Heart left ventricle (tissue), 13 donors: ENCODE data around the gene TXNDC8.

ENCODE experiments used
- CTCF ChIP-seq, 12 donors: fragments of 200-600 bp; sonication (generic) in 4 of 12; IDR thresholded peaks; one replicate each; pipeline versions ENCODE4 v1.5.0 to v1.8.0; 2018 to 2022; ENCODE audit warnings: antibody characterized with exemption in 12 of 12, mild to moderate bottlenecking in 5 of 12
- POLR2A ChIP-seq, 2 donors: fragments of 450-650 bp; IDR thresholded peaks; one replicate each; pipeline ENCODE4 v1.6.1; 2017; ENCODE audit warnings: antibody characterized with exemption in 2 of 2, mild to moderate bottlenecking in 2 of 2, moderate library complexity in 2 of 2
- donor health status: ischemic (EF 13 %, LVEDD 7.1; RV severe dilation, severe dysfunction).
- donor health status: DM: no; HTN: yes; CAD: no.
- donor health status: DM: no; HTN: no; CAD: no.
- donor health status: ischemic (EF 25% LVEDD 6.9; RV normal size, moderate dysfunction).
- donor health status: ischemic (EF 25% LVEDD 5.7; RV mildly dilated, moderate dysfunction).
- donor health status: ischemic (EF 35%, LVEDD 5.7; RV mildly dilated, moderate dysfunction).
- donor health status: nonischemic (EF 11% LVEDD 7.7; RV severe dilation, severe dysfunction).
- donor health status: DM: yes; HTN: yes; CAD: no.
- donor health status: PGD.
- donor health status: ischemic (EF 29% LVEDD 5.4; RV normal size, mild dysfunction).
- donor health status: nonischemic (EF 23%, LVEDD 6.1; RV moderate dilation, normal function).

- TF ChIP-seq CTCF (IDR thresholded peaks at IDR 0.05) (no peak), POLR2A (IDR thresholded peaks at IDR 0.05) (no peak)
Observed at GRCh38 chr9:110343551-110343950, 5.9 kb upstream of the TXNDC8 start.
